Posterior vena cava (tissue), 2 donors: ENCODE data around the gene FTCD. TPM values are rescaled to one million over a fixed set of nuclear protein-coding genes. Genes with fewer than 3 reads are reported as not detected.
A peak's percentile ranks its signal among the peaks of the same experiment; 100 is the strongest.
"Not testable (repeated sequence)": the region's sequence is repeated elsewhere in the genome, so short reads cannot be mapped to it uniquely, and the experiment has no call there.

Source experiments
- DNase-seq: peaks from one replicate; pipeline ENCODE4 v3.0.0-alpha.2; 2020; ENCODE audit warnings: low spot score
- intact Hi-C, 2 donors: fragments of 100-400 bp; cut with DNase I; formaldehyde crosslinking; loops; one replicate each; pipeline versions ENCODE4 v1.14.1 to v1.14.2; 2022 to 2023
- long read RNA-seq, 2 donors: library from polyadenylated mRNA; unstranded; transcript quantifications; one replicate each; pipeline ENCODE4 v2.0.0, GENCODE V29; 2020 to 2021
- total RNA-seq, 2 donors: library from RNA; stranded (reverse); fragmentation: NEBNext Ultra II Directional; extraction: Animal tissue kit (Norgen Biotek cat#: 25700); gene quantifications; one replicate each; pipeline ENCODE4 v1.2.1, GENCODE V29; 2021
- donor health status: DM: yes; HTN: yes; CAD: no.
- donor health status: DM: yes; HTN: yes; CAD: no.

The FTCD gene
- 1 to 10 TPM in 1 of 2 donors, under 1 TPM in 1; 0.29 to 1.2 TPM for total RNA-seq
- long read RNA-seq, donor 1, partial matches to known transcripts = 1 of 1 reads
- long read RNA-seq, donor 1, other reads (novel, unspliced or antisense) = 0 of 1 reads
- long read RNA-seq, donor 2, partial matches to known transcripts = 2 of 3 reads
- long read RNA-seq, donor 2, other reads (novel, unspliced or antisense) = 1 of 3 reads

DNA sequence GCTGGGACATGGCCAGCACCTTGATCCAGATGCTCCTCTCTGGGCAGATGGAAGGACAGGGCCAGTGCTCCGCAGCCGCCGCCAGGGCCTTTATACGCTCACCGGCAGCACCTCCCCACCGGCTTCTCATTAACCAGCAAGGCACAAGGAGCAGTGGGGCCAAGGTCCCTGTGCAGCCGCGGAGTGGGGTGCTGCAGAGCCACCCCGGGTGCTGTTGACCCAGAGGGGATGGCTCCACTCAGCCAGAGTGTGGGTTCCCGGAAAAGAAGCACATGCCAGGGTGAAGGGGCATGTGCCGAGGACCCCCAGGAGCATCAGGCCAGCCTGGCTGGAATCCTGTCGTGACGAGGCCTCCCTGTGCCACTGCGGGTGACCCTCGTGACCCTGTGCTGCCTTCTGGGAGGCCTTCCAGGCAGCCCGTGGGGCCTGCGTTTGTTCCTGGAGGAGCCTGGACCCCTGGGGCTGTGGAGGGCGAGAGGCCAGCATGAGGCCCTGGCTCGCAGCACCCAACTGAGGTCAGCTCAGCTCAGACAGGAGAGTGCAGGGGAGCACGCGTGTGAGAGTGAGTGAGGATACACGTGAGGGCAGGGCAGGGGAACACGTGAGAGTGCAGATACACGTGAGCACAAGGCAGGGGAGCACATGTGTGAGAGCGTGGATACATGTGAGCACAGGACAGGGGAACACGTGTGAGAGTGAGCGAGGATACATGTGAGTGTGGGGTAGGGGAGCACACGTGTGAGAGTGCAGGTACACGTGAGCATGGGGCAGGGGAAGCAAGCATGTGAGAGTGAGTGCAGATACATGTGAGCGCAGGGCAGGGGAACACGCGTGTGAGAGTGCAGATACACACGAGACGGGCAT lies at the start of gene FTCD:
TSS of gene FTCD (minus strand) at position 66 of the 864 bp plus-strand sequence. CDS start at position 10, 56 bp downstream.
- intact Hi-C loops = loop anchor here (10.0 kb wide), 2 partner anchors 59 to 69 kb away; partner anchors contain the start of gene LSS (in 1 of the 2)
- DNase-seq = peak; percentile 77

DNA sequence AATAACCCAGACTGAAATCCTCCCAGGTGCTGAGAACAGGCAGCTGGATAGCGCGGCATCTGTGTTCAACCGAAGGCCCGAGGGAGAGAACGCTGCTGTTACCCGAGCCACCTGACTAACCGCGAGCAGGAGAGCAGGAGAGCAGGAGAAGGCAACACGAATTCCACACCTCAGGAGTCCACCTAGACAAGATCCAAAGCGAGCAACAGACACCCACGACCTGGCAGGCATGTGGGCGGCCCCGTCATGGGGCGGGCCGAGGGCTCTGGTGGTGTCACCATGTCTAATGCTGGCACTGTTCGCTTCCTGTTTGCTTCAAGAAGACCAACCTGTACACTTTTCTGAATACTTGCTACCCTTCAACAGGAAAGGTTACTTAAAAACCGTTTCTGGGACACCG lies 49.8 kb upstream of the FTCD start:
- intact Hi-C loops = no loop called here
- peak; percentile 50 for DNase-seq

DNA sequence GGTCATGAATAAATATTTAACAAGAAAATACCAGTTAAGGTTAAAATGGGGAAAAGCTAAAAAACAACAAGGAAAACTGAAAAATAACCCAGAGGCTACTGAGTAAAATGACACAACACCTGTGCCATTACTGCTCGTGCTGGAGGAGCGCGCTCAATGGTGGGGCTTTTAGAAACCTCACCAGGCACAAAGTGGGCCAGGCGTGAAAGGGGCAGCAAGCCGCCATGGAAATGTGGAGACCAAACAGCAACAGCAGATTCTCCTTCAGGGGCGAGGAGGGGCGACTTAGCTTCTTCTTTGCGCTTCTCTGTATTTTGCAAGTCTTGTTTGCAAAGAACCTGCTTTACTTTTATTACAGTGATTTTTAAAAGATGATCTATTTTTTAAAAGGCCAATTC lies 47.8 kb upstream of the FTCD start:
- DNase-seq = peak; percentile 41
- intact Hi-C loops = no loop called here

- intact Hi-C loops = no loop called here
- DNase-seq = peak; percentile 34
These were observed 47.3 kb upstream of the FTCD start for GRCh38 chr21:46202592-46203202.

GRCh38 chr21:46200877-46201803 lies 45.8 kb upstream of the FTCD start:
- DNase-seq, intact Hi-C loops: not testable (repeated sequence)

DNA sequence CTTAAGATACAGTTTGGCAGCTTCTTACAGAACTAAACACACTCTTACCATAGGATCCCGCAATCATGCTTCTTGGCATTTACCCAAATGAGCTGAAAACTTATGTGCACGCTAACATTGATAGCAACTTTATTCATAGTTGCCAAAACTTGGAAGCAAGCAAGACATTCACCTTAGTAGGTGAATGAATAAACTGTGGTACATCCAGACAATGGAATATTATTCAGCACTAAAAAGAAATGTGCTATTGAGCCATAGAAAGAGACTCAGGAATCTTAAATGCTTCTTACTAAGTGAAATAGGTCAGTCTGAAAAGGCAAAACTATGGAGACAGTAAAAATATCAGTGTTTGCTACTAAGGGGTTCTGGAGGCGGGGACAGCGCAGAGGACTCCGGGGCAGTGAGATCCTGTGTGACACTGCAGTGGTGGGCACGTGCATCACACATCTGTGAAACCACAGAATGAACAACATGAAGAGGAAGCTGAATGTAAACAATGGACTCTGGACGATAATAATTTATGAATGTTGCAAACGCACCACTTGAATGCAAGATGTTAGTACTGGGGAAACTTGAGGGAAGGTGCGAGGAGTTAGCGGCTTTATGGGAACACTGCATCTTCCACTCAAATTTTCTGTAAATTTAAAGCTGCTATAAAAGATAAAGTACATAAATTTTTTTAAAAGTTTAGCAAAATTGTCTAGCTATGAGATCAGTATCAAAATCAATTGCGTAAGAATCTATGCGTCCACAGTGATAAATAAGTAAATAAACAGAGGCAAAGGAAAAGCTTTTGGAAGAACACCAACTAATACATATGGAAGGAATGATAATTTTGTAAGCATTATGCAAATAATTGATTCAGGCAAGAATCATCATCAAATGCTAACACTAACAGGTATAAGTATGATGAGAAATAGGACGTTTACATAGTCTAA lies 44.3 kb upstream of the FTCD start:
- DNase-seq = no peak
- intact Hi-C loops = no loop called here

DNA sequence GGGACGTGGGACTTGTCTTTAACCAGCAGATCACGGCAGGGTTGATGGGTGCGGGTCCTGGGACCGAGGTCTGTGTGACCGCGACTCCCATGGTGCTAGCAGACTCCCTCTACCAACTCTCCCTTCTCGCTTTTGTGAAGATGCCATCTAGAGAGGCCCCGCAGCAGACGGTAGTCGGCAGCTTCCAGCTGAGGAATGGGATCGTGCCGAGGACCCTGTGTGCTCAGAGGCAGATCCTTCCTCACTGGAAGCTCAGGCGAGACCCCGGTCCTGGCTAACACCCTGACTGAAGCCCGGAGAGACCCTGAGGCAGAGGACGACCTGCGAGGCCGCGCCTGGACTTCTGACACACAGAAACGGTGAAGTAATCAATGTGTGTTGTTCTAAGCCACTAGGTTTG lies 41.4 kb upstream of the FTCD start:
- intact Hi-C loops = no loop called here
- DNase-seq = peak; percentile 62

DNA sequence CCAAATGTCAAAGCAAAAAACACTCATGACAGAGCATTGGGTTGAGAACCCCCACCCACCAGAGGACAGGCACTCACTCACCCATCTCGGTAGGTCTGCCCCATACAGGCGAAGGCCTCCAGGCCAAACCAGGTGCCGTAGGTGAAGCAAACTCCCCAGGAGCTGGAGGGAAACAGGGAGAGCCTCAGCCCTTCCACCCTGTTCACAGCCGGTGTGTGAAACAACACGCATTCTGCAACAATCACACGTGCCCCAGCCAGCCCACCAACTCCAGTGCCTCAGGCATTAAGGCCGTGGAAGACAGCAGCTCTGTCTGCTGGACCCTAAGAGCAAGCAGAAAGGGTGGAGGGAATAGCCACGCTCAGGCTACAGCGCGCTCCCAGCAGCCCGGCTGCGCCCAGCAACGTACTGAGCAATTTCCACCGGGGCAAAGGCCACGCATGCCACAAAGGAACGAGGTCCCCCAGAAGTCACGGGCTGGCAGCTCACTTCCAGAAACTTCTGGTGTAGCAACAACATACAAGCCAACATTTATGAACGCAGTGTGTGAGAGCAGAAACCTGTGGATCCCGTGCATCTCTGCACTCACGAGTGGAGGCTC lies 40.3 kb upstream of the FTCD start:
- intact Hi-C loops = no loop called here
- peak; percentile 60 for DNase-seq

GRCh38 chr21:46194374-46195334 lies 39.3 kb upstream of the FTCD start:
- peak; percentile 67 for DNase-seq
- intact Hi-C loops = no loop called here

DNA sequence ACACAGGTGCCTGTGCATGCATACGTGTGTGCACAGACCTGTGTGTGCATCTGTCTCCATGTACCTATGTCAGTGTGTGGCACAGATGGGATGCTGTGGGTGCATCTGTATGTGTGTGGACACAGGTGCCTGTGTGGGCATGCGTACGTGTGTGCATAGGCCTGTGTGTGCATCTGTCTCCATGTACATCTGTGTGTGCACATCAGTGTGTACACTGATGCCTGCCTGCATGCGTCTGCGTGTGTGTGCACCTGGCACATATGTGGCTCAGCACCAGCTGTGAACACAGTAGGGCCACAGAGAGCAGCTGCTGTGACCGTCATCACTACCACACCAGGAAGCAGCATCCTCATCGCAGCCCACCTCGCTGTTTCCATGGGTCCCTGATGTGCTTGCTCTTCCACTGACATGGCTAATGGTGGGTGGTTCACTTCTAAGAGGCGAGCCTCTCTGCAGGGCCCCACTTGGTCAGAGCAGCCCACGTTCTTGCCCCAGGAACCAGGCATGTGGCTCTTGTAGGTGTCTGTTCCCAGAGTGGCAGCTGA lies 38.5 kb upstream of the FTCD start:
- DNase-seq = no peak
- intact Hi-C loops = no loop called here

DNA sequence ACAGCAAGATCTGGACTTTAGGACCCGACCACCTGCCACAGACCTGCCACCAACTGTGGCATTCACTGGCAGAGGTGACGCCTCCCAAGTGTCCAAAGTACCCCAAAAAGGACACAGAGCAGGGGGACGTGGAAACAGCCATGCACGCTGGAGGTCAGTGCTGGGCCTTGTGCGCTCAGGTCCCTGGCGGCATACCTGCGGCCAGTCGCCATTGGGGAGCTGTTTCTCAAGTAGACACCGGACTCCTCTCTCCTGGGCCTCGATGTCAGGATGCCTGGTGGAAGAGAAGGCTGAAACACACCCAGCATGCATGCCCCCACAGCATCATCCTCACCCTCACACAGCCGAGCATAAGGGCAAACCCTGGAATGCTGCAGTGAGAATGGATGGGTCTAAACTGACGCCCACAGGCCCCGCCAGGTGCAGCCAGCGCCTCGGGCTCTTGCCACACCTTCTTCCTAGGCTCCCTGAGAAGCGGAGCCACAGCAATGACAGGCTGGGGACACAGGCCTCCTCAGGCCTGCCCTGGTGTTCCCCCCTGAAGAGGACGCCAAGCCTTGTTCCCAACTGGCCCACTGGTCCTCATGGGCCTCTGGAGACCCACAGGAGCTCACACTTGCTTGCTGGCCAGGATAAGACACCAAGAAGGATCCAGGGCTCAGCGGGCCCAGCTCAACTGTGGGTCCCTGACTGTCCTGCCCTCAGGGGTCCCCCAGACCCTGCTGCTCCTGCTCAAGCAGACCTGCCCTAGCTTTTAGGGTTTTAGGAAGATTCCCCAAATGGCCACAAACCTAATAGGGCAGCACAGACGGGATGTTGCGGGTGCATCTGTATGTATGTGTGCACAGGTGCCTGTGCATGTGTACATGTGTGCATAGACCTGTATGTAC lies 36.6 kb upstream of the FTCD start:
- intact Hi-C loops = no loop called here
- peak; percentile 67 for DNase-seq

DNA sequence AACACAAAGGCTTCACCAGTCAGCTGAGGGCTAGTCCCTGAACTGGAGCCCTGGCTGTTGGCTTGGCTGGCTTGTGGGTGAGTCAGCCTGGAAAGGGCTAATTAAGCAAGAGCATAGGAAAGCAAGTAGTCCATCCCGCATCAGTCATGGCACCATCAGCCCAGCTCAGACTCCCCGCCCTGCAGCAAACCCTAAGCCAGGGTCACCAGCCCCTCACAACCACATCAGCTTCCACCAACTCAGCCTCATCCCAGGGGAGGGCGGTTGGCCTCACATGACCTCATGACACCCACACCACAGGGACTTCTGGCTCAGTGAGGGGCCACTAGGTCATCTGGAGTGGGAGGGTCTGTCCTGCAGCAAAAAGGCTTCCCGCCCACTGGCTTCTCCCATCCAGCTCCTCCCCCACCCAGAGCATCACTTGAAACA lies 35.9 kb upstream of the FTCD start:
- intact Hi-C loops = no loop called here
- DNase-seq = peak; percentile 89

GRCh38 chr21:46190491-46191131 lies 35.2 kb upstream of the FTCD start:
- intact Hi-C loops = no loop called here
- peak; percentile 70 for DNase-seq

- peak; percentile 70 for DNase-seq
- intact Hi-C loops = no loop called here
These were observed 34.6 kb upstream of the FTCD start for GRCh38 chr21:46189959-46190490.
